A549 (cell line): ENCODE results near the gene TMEM123.

Source experiments
- BHLHE40 ChIP-seq: IDR thresholded peaks from 2 replicates; pipeline ENCODE4 v1.6.1; 2012; ENCODE audit warnings: low read depth, low read length, inconsistent platforms
- CHD2 ChIP-seq: fragments of 150-350 bp; IDR thresholded peaks from 2 replicates; pipeline ENCODE4 v1.6.1; 2014; ENCODE audit warnings: low read length; ENCODE audit not compliant: partially characterized antibody
- EHMT2 ChIP-seq: fragments of 200-600 bp; sonication (generic); IDR thresholded peaks from 2 replicates; pipeline ENCODE4 v1.6.1; 2016; ENCODE audit warnings: antibody characterized with exemption, low read depth, mild to moderate bottlenecking, moderate library complexity
- MAFK ChIP-seq: fragments of 450-650 bp; IDR thresholded peaks from 2 replicates; pipeline ENCODE4 v1.6.1; 2014; ENCODE audit not compliant: partially characterized antibody
- MAZ ChIP-seq: fragments of 150-350 bp; IDR thresholded peaks from 2 replicates; pipeline ENCODE4 v1.6.1; 2014; ENCODE audit warnings: antibody characterized with exemption, low read depth, low read length, borderline replicate concordance
- MYC ChIP-seq: IDR thresholded peaks from 2 replicates; pipeline ENCODE4 v1.6.1; 2012; ENCODE audit warnings: mild to moderate bottlenecking, inconsistent platforms, low read length, improper control_type of control experiment, borderline replicate concordance
- POLR2A ChIP-seq: IDR thresholded peaks from 2 replicates; pipeline ENCODE4 v1.6.1; 2012; ENCODE audit warnings: mild to moderate bottlenecking, low read length
- RFX5 ChIP-seq: fragments of 450-650 bp; IDR thresholded peaks from 2 replicates; pipeline ENCODE4 v1.7.1; 2014; ENCODE audit warnings: antibody characterized with exemption, mild to moderate bottlenecking, moderate library complexity
- SMC3 ChIP-seq: fragments of >200 bp; sonication (Bioruptor Twin); formaldehyde crosslinking; IDR thresholded peaks from 3 replicates; pipeline ENCODE4 v1.6.1; 2018; ENCODE audit warnings: inconsistent platforms
- ZSCAN20 ChIP-seq: fragments of 250-450 bp; sonication (Bioruptor Pico); IDR thresholded peaks from 2 replicates; pipeline ENCODE4 v1.8.0; 2022; ENCODE audit warnings: mild to moderate bottlenecking, moderate library complexity
- TF ChIP-seq, protein P1 (sequence below): fragments of >200 bp; sonication (Bioruptor Twin); formaldehyde crosslinking; IDR thresholded peaks from 3 replicates; pipeline ENCODE4 v1.5.1; 2016
- TF ChIP-seq, protein P2 (sequence below): IDR thresholded peaks from 2 replicates; pipeline ENCODE4 v1.6.1; 2012; ENCODE audit warnings: low read depth, borderline replicate concordance
- TF ChIP-seq, protein P3 (sequence below): fragments of 200-600 bp; sonication (generic); IDR thresholded peaks from 2 replicates; pipeline ENCODE4 v1.6.1; 2016; ENCODE audit warnings: antibody characterized with exemption, mild to moderate bottlenecking, moderate library complexity
- TF ChIP-seq, protein P4 (sequence below): fragments of 450-650 bp; IDR thresholded peaks from 2 replicates; pipeline ENCODE4 v1.6.1; 2014; ENCODE audit warnings: antibody characterized with exemption

DNA sequence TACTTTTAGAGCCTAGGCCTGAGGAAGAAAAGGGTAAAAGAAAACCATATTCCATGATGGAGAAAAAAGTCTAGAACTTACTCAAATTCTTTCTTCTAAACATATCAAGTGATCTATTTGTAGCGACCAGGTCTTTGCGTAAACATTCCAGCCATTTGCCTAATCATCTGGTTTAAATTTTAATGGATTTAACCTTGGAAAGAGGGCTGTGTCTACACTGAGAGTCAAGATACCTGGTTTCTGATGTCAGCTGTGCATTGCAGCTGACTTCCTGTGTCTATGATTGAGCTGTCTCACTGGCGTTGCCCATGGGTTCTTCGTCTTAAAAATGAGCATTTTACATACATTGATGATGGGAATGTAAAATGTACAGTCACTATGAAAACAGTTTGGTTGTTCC, 10.0 kb upstream of the TMEM123 start:
- TF ChIP-seq EHMT2 = no peak
- TF ChIP-seq BHLHE40 = no peak
- TF ChIP-seq SMC3 = no peak
- TF ChIP-seq, protein P1, sequence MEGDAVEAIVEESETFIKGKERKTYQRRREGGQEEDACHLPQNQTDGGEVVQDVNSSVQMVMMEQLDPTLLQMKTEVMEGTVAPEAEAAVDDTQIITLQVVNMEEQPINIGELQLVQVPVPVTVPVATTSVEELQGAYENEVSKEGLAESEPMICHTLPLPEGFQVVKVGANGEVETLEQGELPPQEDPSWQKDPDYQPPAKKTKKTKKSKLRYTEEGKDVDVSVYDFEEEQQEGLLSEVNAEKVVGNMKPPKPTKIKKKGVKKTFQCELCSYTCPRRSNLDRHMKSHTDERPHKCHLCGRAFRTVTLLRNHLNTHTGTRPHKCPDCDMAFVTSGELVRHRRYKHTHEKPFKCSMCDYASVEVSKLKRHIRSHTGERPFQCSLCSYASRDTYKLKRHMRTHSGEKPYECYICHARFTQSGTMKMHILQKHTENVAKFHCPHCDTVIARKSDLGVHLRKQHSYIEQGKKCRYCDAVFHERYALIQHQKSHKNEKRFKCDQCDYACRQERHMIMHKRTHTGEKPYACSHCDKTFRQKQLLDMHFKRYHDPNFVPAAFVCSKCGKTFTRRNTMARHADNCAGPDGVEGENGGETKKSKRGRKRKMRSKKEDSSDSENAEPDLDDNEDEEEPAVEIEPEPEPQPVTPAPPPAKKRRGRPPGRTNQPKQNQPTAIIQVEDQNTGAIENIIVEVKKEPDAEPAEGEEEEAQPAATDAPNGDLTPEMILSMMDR = no peak
- TF ChIP-seq MYC = no peak
- TF ChIP-seq POLR2A = no peak
- TF ChIP-seq, protein P2, sequence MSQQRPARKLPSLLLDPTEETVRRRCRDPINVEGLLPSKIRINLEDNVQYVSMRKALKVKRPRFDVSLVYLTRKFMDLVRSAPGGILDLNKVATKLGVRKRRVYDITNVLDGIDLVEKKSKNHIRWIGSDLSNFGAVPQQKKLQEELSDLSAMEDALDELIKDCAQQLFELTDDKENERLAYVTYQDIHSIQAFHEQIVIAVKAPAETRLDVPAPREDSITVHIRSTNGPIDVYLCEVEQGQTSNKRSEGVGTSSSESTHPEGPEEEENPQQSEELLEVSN = no peak
- TF ChIP-seq, protein P3, sequence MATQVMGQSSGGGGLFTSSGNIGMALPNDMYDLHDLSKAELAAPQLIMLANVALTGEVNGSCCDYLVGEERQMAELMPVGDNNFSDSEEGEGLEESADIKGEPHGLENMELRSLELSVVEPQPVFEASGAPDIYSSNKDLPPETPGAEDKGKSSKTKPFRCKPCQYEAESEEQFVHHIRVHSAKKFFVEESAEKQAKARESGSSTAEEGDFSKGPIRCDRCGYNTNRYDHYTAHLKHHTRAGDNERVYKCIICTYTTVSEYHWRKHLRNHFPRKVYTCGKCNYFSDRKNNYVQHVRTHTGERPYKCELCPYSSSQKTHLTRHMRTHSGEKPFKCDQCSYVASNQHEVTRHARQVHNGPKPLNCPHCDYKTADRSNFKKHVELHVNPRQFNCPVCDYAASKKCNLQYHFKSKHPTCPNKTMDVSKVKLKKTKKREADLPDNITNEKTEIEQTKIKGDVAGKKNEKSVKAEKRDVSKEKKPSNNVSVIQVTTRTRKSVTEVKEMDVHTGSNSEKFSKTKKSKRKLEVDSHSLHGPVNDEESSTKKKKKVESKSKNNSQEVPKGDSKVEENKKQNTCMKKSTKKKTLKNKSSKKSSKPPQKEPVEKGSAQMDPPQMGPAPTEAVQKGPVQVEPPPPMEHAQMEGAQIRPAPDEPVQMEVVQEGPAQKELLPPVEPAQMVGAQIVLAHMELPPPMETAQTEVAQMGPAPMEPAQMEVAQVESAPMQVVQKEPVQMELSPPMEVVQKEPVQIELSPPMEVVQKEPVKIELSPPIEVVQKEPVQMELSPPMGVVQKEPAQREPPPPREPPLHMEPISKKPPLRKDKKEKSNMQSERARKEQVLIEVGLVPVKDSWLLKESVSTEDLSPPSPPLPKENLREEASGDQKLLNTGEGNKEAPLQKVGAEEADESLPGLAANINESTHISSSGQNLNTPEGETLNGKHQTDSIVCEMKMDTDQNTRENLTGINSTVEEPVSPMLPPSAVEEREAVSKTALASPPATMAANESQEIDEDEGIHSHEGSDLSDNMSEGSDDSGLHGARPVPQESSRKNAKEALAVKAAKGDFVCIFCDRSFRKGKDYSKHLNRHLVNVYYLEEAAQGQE = no peak
- TF ChIP-seq RFX5 = no peak
- TF ChIP-seq CHD2 = no peak
- TF ChIP-seq, protein P4, sequence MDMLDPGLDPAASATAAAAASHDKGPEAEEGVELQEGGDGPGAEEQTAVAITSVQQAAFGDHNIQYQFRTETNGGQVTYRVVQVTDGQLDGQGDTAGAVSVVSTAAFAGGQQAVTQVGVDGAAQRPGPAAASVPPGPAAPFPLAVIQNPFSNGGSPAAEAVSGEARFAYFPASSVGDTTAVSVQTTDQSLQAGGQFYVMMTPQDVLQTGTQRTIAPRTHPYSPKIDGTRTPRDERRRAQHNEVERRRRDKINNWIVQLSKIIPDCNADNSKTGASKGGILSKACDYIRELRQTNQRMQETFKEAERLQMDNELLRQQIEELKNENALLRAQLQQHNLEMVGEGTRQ = no peak
- TF ChIP-seq MAFK = no peak
- no peak for TF ChIP-seq MAZ
- no peak for TF ChIP-seq ZSCAN20 (CRISPR knock-in tag)
